HG03460 (cell line): ENCODE measurements around the gene SLIT1.

ENCODE experiments used
- ATAC-seq: cut with Tn5 transposase; IDR thresholded peaks from one replicate; pipeline ENCODE4 v1.9.1; 2021; ENCODE audit not compliant: unreplicated experiment

The SLIT1 gene

DNA sequence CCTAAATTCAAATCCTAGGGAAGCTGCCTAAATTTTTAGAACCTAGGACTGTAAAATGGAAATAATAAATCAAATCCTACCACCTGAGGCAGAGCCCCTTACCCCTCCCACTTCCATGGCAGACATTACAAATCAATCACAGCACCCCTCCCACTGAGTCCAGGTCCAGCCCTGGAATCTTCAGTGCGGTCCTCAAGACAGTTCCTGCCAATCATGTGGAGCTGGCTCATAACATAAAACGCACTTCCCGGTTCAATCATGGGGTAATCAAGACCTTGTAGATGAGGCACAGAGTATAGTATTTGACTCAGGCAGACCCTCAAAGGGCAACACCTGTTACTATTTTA lies 157.0 kb downstream of the SLIT1 start:
- ATAC-seq: no peak

GRCh38 chr10:97028126-97028831 lies 157.5 kb downstream of the SLIT1 start:
- ATAC-seq: no peak

- no peak for ATAC-seq
Observed at GRCh38 chr10:97025613-97026242, 160.0 kb downstream of the SLIT1 start.

DNA sequence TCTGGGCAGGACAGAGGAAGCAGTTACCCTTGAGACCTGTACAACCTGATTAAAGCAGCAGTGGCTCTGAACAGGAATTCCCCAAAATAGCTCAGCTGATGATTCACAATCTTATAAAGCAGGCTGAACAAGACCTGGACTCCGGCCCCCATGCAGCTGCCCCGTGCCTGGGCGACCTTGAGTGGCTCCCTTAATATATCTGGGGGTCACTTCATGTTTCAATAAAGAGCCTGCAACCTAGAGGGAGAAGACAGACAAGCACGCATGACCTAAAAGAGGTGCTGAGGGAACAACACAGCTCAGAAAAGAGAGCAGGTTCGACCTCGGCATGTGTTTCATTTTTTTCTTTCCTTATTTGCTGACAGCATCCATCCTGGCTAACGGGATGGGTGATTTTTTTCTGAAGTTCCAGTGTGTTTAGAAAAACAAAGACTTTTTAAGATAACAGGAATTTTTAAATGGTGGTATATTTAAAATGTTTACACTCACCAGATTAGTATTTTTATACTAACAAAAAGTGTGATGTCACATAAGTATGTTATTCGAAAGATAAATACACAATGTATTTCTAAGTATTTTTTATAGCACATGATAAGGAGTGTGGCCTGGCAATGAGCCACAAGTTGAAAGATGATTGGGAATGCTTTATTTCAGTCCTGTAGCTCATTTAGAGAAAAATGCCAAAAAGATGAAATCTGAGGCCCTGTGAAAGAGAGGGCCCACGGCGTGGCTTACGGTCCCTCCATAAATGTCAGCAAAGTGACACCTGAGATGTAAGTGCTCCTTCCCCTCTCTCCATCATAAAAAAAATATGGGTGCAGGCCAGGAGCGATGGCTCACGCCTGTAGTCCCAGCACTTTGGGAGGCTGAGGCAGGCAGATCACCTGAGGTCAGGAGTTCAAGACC lies 161.3 kb downstream of the SLIT1 start:
- ATAC-seq: no peak

DNA sequence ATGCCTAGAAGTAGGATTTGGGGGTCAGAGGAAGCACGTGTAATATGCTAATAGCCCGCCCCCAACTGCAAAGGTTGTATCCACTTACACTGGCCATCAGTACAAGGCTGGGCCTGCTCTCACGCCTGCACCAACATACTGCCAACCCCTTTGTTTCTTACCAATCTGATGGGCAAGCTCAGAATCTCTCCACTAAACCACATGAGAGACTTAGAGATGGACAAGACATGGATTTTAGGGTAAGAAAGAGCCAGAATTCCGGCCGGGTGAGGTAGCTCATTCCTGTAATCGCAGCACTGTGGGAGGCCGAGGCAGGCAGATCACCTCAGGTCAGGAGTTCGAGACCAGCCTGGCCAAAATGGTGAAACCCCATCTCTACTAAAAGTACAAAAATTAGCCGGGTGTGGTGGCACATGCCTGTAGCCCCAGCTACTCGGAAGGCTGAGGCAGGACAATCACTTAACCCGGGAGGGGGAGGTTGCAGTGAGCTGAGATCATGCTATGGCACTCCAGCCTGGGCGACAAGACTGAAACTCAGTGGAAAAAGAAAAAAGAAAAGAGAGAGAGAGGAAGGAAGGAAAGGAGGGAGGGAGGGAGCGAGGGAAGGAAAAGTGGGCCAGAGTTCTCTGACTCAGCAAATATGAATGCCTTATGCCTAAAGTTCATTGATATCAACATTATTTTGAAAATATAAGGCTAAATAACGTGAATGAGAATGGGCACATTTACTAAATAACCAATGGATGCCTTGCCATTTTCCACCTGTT lies 162.2 kb downstream of the SLIT1 start:
- no peak for ATAC-seq

GRCh38 chr10:97022616-97023015 lies 163.1 kb downstream of the SLIT1 start:
- no peak for ATAC-seq

DNA sequence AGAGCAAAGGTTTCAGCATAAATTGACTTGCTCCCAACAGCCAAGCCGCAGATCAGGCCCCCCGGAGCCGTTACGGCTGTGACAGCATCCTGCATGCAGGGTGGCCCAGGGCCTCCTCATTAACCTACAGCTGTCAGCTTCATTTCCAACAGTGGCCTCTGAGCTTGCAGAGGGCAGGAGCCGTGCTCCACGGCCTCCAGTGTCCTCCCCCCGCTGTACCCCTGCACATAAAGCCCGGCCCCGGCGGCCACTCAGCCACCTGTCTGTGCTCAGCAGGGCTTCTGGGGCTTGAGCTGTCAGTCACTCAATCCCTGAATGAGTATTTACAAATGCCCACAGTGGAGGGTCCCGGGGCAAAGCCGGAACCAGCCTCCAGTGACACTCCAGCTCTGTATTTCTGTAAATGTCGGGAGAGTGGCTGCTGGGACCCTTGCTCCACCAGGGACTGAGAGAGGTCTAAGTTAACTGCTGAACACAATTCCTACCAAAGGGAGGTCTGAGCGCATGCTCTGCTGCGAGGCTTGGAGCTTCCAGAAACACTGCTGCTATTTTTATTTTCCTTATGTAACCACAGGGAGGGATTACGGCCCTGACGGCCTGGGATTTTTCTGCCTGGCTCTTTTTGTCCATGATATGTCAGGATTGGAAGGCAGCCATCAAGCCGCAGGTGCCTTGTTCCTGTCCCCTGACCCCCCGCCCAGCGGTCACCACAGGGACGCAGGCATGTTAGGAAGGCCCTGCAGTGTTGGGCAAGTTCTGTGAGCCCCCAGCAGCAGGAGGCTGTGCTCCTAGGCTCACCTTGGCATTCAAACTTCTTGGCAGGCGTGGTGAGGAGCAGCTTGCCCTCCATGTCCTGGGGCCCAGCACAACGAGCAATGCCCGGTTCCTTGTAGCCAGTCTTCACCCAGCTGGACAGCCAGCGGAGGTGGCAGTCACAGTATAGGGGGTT lies 165.0 kb downstream of the SLIT1 start:
- no peak for ATAC-seq

GRCh38 chr10:97019213-97019844 lies 166.4 kb downstream of the SLIT1 start:
- no peak for ATAC-seq

DNA sequence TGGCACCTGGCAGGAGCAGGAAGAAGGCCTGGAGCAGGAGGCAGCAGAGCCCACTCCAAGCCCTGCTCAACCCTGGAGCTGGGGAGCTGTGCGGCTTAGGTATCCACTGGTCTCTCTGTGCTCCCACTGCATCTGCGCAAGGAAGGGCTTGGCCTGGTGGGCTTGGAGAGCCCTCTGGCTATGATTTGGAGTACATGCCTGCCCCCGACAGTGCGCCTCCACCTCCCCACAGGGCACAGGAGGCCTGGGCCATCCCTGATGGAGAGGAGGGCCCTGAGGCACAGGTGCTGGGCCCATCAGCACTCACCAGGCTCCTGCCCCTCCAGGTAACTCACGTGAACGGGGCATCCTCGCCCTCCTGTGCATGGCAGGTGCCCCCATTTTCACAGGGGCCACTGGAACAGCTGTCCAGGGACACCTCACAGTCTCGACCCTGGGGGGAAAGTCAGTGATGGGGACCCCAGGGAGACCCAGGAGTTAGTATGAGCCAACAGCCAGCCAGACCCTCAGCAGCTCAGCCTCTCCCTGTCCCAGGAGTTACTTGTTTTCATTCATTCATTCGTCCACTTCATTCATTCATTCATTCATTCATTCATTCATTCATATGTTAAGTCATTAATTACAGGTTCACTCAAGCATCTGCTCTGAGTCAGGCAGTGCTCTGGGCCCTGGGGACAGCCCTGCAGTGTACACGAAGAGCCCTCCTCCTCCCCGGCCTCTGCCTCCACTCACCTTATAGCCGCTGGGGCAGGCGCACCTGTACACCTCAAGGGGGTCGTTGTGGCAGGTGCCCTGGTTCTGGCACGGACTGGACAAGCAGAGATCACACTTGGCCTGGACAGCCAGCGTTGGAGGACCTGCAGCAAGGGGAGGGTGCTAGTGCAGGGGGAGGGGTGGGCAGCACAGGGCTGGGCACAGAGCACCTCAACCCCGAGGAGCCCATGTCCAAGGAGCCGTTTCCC lies 167.2 kb downstream of the SLIT1 start:
- no peak for ATAC-seq

DNA sequence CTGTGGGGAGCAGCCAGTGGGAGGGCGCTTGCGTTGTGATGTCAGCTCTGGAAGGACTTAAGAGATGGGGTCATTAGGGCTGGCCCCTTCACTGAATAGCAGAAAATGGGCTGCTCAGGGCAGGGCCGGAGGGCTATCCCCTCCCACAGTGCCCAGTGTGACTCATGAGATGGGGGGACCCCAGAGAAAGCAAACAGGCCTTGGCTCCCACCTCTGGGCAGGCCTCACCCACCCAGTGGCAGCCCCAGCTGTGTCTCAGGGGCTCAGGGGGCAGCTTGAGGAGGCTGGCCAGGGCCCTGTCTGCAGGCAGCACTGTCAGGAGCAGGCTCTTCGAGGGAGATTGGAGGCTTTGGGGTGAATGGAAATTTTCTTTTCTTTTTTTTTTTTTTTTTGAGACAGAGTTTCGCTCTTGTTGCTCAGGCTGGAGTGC lies 168.3 kb downstream of the SLIT1 start:
- ATAC-seq: no peak

GRCh38 chr10:97016728-97017473 lies 168.9 kb downstream of the SLIT1 start:
- peak; percentile 85 for ATAC-seq

GRCh38 chr10:97015240-97015639 lies 170.5 kb downstream of the SLIT1 start:
- ATAC-seq: no peak

DNA sequence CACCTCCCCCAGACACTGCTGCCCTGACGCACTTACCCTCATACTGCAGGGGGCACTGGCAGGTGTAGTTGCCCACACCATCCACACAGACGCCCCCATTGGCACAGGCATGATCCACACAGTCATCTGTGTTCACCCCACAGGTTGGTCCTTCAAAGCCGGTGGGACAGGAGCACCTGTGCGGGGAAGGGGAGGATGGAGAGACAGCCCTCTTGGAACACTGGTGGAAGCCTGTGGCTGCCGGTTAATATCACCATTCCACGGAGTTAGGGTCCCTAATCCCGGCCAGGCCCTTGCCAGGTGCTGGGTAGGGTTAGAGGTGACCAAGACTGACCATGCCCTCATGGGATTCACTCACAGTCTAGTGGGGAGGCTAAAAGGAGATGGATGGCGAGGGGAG lies 171.8 kb downstream of the SLIT1 start:
- no peak for ATAC-seq

- ATAC-seq: no peak
Observed at GRCh38 chr10:97013568-97013967, 172.2 kb downstream of the SLIT1 start.

DNA sequence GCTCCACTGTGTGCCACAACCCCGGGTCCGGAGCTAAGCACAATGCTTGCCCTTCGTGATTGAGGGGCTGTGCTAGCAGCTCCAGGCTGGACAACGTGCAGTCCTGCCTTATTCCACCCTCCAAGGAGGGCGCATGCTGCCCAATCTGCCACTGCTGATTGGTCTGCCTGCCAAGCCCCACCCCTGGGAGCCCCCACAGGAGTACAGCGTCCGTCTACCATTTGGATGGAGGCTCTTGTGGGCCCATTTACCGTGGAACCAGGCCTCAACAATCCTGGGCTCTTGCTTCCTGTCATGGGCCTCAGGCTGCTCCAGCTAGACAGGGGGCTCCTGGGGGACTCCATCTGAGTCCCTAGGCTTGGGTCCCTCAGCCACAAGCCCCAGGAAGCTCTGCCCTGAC lies 173.3 kb downstream of the SLIT1 start:
- ATAC-seq: no peak

DNA sequence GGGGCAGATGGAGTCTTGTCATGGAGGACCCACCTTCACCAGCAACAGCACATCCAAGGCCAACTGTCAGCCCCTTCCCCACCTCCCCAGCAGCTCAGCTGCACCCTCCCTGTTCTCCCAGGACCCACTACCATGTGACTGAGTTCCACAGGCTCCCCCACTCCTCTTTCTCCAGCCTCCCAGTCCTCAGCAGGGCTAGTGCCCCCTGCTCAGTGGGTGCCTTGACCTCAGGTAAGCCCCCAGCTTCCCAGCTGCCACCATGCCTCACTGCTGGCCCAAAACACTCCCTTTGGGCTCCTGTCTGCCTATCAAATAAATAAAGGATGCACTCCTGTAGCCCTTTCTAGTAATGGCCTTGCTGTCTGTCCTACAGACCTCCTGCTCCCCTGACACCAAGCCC lies 174.4 kb downstream of the SLIT1 start:
- no peak for ATAC-seq

GRCh38 chr10:97010695-97011206 lies 175.0 kb downstream of the SLIT1 start:
- ATAC-seq: no peak

DNA sequence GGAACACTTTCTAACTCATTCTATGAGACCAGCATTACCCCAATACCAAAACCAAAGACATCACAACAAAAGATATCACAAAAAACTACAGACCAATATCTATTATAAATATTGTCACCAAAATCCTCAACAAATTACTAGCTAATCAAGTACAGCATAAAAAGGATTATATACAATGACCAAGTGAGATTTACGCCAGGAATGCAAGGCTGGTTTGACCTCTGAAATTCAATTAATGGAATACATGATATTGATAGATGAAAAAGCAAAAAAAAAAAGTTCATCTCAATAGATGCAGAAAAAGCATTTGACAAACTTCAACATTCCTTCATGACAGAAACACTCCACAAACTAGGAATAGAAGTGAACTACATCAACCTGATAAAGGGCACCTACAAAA lies 178.3 kb downstream of the SLIT1 start:
- ATAC-seq: no peak
